HL-60 (cell line): Measurements from ENCODE around the gene IPO13.

Experiments
- DNase-seq, 2 experiments: peaks; one replicate each; pipeline ENCODE4 v3.0.0-alpha.2; 2010 to 2020; ENCODE audit warnings: low read depth in 1 of 2, low spot score in 1 of 2
- H3K27ac ChIP-seq: fragments of 250-450 bp; sonication (Bioruptor Pico); replicated peaks from 2 replicates; pipeline ENCODE4 v1.5.1; 2020; ENCODE audit warnings: mild to moderate bottlenecking, moderate library complexity
- H3K27me3 ChIP-seq: fragments of 250-450 bp; sonication (Bioruptor Pico); 2 replicates; pipeline ENCODE4 v1.5.1; 2021; ENCODE audit warnings: mild to moderate bottlenecking, moderate library complexity; ENCODE audit not compliant: insufficient read depth, poor library complexity, severe bottlenecking
- H3K4me3 ChIP-seq: replicated peaks from 2 replicates; pipeline ENCODE4 v1.5.1; 2011; ENCODE audit warnings: mild to moderate bottlenecking, control low read depth, low read length; ENCODE audit not compliant: insufficient read depth
- CTCF ChIP-seq: IDR thresholded peaks from one replicate; pipeline ENCODE4 v1.5.1; 2011; ENCODE audit warnings: low read length, control low read depth, inconsistent platforms; ENCODE audit not compliant: insufficient read depth
- GABPA ChIP-seq: IDR thresholded peaks from 2 replicates; pipeline ENCODE4 v1.6.1; 2012; ENCODE audit warnings: low read depth
- POLR2AphosphoS5 ChIP-seq: IDR thresholded peaks from 2 replicates; pipeline ENCODE4 v1.6.1; 2012; ENCODE audit warnings: low read depth
- REST ChIP-seq: IDR thresholded peaks from 2 replicates; pipeline ENCODE4 v1.6.1; 2012; ENCODE audit warnings: low read depth; ENCODE audit not compliant: insufficient replicate concordance
- SPI1 ChIP-seq: IDR thresholded peaks from 2 replicates; pipeline ENCODE4 v1.6.1; 2012; ENCODE audit warnings: low read depth, mild to moderate bottlenecking, borderline replicate concordance

IPO13 gene

GRCh38 chr1:44016041-44016889, 69.5 kb downstream of the IPO13 start:
- H3K27me3 ChIP-seq = no peaks in the 10 kb centered on the region
- no peak overlapping the region for H3K27ac ChIP-seq
- no peak for DNase-seq
- no peak for TF ChIP-seq GABPA
- no peak for TF ChIP-seq POLR2AphosphoS5
- no peak for TF ChIP-seq REST
- no peak for TF ChIP-seq SPI1
- no peak for TF ChIP-seq CTCF
- H3K4me3 ChIP-seq = no peak overlapping the region

GRCh38 chr1:44016890-44017400, 70.2 kb downstream of the IPO13 start:
- Histone ChIP-seq H3K27ac (no peak overlapping the region), H3K27me3 (no peaks in the 10 kb centered on the region), H3K4me3 (no peak overlapping the region)
- no peak for DNase-seq
- TF ChIP-seq POLR2AphosphoS5 (no peak), GABPA (no peak), REST (no peak), CTCF (no peak), SPI1 (no peak)
